ENCODE measurements around the gene PIP5K1C.

- TF ChIP-seq, protein P1, sequence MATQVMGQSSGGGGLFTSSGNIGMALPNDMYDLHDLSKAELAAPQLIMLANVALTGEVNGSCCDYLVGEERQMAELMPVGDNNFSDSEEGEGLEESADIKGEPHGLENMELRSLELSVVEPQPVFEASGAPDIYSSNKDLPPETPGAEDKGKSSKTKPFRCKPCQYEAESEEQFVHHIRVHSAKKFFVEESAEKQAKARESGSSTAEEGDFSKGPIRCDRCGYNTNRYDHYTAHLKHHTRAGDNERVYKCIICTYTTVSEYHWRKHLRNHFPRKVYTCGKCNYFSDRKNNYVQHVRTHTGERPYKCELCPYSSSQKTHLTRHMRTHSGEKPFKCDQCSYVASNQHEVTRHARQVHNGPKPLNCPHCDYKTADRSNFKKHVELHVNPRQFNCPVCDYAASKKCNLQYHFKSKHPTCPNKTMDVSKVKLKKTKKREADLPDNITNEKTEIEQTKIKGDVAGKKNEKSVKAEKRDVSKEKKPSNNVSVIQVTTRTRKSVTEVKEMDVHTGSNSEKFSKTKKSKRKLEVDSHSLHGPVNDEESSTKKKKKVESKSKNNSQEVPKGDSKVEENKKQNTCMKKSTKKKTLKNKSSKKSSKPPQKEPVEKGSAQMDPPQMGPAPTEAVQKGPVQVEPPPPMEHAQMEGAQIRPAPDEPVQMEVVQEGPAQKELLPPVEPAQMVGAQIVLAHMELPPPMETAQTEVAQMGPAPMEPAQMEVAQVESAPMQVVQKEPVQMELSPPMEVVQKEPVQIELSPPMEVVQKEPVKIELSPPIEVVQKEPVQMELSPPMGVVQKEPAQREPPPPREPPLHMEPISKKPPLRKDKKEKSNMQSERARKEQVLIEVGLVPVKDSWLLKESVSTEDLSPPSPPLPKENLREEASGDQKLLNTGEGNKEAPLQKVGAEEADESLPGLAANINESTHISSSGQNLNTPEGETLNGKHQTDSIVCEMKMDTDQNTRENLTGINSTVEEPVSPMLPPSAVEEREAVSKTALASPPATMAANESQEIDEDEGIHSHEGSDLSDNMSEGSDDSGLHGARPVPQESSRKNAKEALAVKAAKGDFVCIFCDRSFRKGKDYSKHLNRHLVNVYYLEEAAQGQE (IDR thresholded peaks at IDR 0.05; ENCODE audit: low read depth): no peak
- no peak for TF ChIP-seq CTCF (IDR thresholded peaks at IDR 0.05 in 2 of 3, conservative IDR thresholded peaks at IDR 0.05 in 1 of 3; ENCODE audit: borderline replicate concordance in 1 of 3, insufficient read depth in 1 of 3, low read depth in 2 of 3, low read length in 2 of 3)
- no peak for TF ChIP-seq EZH2 (IDR thresholded peaks at IDR 0.05)
- no peak for TF ChIP-seq CEBPB (IDR thresholded peaks at IDR 0.05; ENCODE audit: low read depth)
- no peak for TF ChIP-seq POLR2A (IDR thresholded peaks at IDR 0.05; ENCODE audit: borderline replicate concordance, extremely low read depth, insufficient read depth, insufficient read length)
- no peak for TF ChIP-seq EGR1 (IDR thresholded peaks at IDR 0.05; ENCODE audit: low read depth)
- TF ChIP-seq MAX (IDR thresholded peaks at IDR 0.05): no peak
- TF ChIP-seq RAD21 (IDR thresholded peaks at IDR 0.05; ENCODE audit: low read depth): no peak
- TF ChIP-seq SIN3A (IDR thresholded peaks at IDR 0.05; ENCODE audit: low read depth): no peak
Measured at GRCh38 chr19:3649888-3650287, 50.4 kb downstream of the PIP5K1C start.
